Stimulated activated CD8-positive, alpha-beta memory T cell treated with anti-CD3 and anti-CD28 coated beads, Interleukin-12 subunit alpha, Interleukin-12 subunit beta, amount 100 ng/mL, for 4 hours (primary cell): Measurements from ENCODE around the gene ADCYAP1.
A peak's percentile ranks its signal among the peaks of the same experiment; 100 is the strongest.
"Not testable (repeated sequence)": the region's sequence is repeated elsewhere in the genome, so short reads cannot be mapped to it uniquely, and the experiment has no call there.

Experiments
- DNase-seq: peaks from one replicate; pipeline ENCODE4 v3.0.0-alpha.2; 2020; ENCODE audit warnings: low read depth

The ADCYAP1 gene

GRCh38 chr18:904218-905090, at the start of gene ADCYAP1:
ADCYAP1 (plus strand) TSS chr18:904871; CDS start chr18:905387, 516 bp downstream.
- DNase-seq = no peak

- no peak for DNase-seq
Measured at GRCh38 chr18:857986-858385, 46.7 kb upstream of the ADCYAP1 start.

- DNase-seq = peak; percentile 22
Measured at GRCh38 chr18:864872-865273, 39.8 kb upstream of the ADCYAP1 start.

- DNase-seq = no peak
Measured at GRCh38 chr18:867257-867656, 37.4 kb upstream of the ADCYAP1 start.

- not testable (repeated sequence) for DNase-seq
Measured at GRCh38 chr18:873426-873825, 31.2 kb upstream of the ADCYAP1 start.

- DNase-seq = no peak
Measured at GRCh38 chr18:875912-876311, 28.8 kb upstream of the ADCYAP1 start.

GRCh38 chr18:877238-877637, 27.4 kb upstream of the ADCYAP1 start:
- no peak for DNase-seq

GRCh38 chr18:886076-886475, 18.6 kb upstream of the ADCYAP1 start:
- no peak for DNase-seq

- DNase-seq = no peak
Measured at GRCh38 chr18:887716-888115, 17.0 kb upstream of the ADCYAP1 start.

- DNase-seq = no peak
Measured at GRCh38 chr18:892316-892715, 12.4 kb upstream of the ADCYAP1 start.

- DNase-seq = no peak
Measured at GRCh38 chr18:896315-896714, 8.4 kb upstream of the ADCYAP1 start.

GRCh38 chr18:901761-902160, 2.9 kb upstream of the ADCYAP1 start:
- DNase-seq = no peak

GRCh38 chr18:902229-902628, 2.4 kb upstream of the ADCYAP1 start:
- DNase-seq = no peak

- DNase-seq = no peak
Measured at GRCh38 chr18:903701-904100, 970 bp upstream of the ADCYAP1 start.

- DNase-seq = no peak
Measured at GRCh38 chr18:905307-905947, 756 bp downstream of the ADCYAP1 start.

GRCh38 chr18:905948-906415, 1.3 kb downstream of the ADCYAP1 start:
- DNase-seq = no peak

GRCh38 chr18:906416-907114, 1.9 kb downstream of the ADCYAP1 start:
- DNase-seq = no peak

- no peak for DNase-seq
Measured at GRCh38 chr18:907115-907884, 2.6 kb downstream of the ADCYAP1 start.

- no peak for DNase-seq
Measured at GRCh38 chr18:907885-908757, 3.5 kb downstream of the ADCYAP1 start.

GRCh38 chr18:908758-909724, 4.4 kb downstream of the ADCYAP1 start:
- no peak for DNase-seq
